Measurements from ENCODE around the gene CLTA.
"Not testable (repeated sequence)": the region's sequence is repeated elsewhere in the genome, so short reads cannot be mapped to it uniquely, and the experiment has no call there.

The CLTA gene

GRCh38 chr9:36158122-36158521 lies 32.6 kb upstream of the CLTA start:
- in situ Hi-C loops (cut with MboI; ENCODE audit: low pct_unique_long_range_greater_than_20kb, low sequenced_read_pairs, unreplicated experiment), result no loop called here

GRCh38 chr9:36158917-36159316 lies 31.8 kb upstream of the CLTA start:
- no peak for DNase-seq (ENCODE audit: low spot score)
- TF ChIP-seq CTCF (IDR thresholded peaks at IDR 0.05; ENCODE audit: extremely low read depth, insufficient read depth, missing control alignments), result no peak
- in situ Hi-C loops (cut with MboI; ENCODE audit: low pct_unique_long_range_greater_than_20kb, low sequenced_read_pairs, unreplicated experiment), result no loop called here

More at GRCh38 chr9:36158122-36158521, 32.6 kb upstream of the CLTA start:
- no peak for DNase-seq (ENCODE audit: low spot score)
- no peak for TF ChIP-seq CTCF (IDR thresholded peaks at IDR 0.05; ENCODE audit: extremely low read depth, insufficient read depth, missing control alignments)

GRCh38 chr9:36159509-36159908 lies 31.2 kb upstream of the CLTA start:
- DNase-seq (ENCODE audit: low spot score); in situ Hi-C loops (cut with MboI; ENCODE audit: low pct_unique_long_range_greater_than_20kb, low sequenced_read_pairs, unreplicated experiment): not testable (repeated sequence)

- DNase-seq (ENCODE audit: low spot score); in situ Hi-C loops (cut with MboI; ENCODE audit: low pct_unique_long_range_greater_than_20kb, low sequenced_read_pairs, unreplicated experiment): not testable (repeated sequence)
These were observed 30.6 kb upstream of the CLTA start for GRCh38 chr9:36160126-36160525.

GRCh38 chr9:36161187-36161586 lies 29.5 kb upstream of the CLTA start:
- no peak for TF ChIP-seq CTCF (IDR thresholded peaks at IDR 0.05; ENCODE audit: extremely low read depth, insufficient read depth, missing control alignments)
- in situ Hi-C loops (cut with MboI; ENCODE audit: low pct_unique_long_range_greater_than_20kb, low sequenced_read_pairs, unreplicated experiment), result no loop called here
- no peak for DNase-seq (ENCODE audit: low spot score)

- TF ChIP-seq CTCF (IDR thresholded peaks at IDR 0.05; ENCODE audit: extremely low read depth, insufficient read depth, missing control alignments), result no peak
- DNase-seq (ENCODE audit: low spot score), result no peak
- in situ Hi-C loops (cut with MboI; ENCODE audit: low pct_unique_long_range_greater_than_20kb, low sequenced_read_pairs, unreplicated experiment), result no loop called here
These were observed 28.4 kb upstream of the CLTA start for GRCh38 chr9:36162211-36162738.

GRCh38 chr9:36163049-36163785 lies 27.5 kb upstream of the CLTA start:
- DNase-seq (ENCODE audit: low spot score), result no peak
- in situ Hi-C loops (cut with MboI; ENCODE audit: low pct_unique_long_range_greater_than_20kb, low sequenced_read_pairs, unreplicated experiment), result no loop called here
- TF ChIP-seq CTCF (IDR thresholded peaks at IDR 0.05; ENCODE audit: extremely low read depth, insufficient read depth, missing control alignments), result no peak
